Measurements from ENCODE around the gene MPV17. TPM values are rescaled to one million over a fixed set of nuclear protein-coding genes. Genes with fewer than 3 reads are reported as not detected.

Gene MPV17
- total RNA-seq, 1 experiment from 2014 or later: 51.5 TPM

DNA sequence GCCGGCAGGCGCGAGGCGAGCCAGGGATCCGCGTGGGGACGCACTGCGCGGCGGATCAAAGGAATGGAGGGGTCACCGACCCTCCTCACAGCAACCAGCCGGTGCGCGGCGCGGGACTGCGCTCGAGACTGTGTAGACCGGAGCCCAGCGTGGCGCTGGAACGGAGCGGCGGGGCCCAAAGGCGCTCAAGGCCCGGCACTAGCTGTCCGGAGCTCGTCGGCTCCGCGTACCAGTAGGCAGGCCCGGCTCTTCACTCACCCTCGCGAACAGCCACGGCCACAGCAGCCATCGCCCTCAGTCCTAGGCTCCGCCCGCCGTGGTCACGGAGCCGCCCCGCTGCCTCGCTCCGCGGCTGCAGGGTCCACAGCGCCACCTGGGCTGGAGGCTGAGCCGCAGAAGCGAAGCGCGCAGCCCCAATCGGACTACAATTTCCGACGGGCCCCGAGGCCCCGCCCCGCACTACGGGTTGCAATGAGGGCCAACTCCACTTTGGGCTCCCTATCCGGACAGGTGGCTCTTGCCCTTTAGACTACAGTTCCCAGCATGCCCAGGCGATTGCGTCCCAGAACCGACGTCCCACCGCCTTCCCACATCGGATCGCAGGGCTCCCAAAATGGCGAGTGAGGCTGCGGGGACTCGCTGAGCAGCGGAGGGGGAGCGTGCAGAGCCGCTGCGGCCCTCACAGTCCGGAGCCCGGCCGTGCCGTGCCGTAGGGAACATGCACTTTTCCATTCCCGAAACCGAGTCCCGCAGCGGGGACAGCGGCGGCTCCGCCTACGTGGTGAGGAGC lies 47.3 kb upstream of the MPV17 start, which contains the start of the genes EIF2B4 and SNX17 (continued):
- no peak for TF ChIP-seq HMGA2 (CRISPR knock-in tag; IDR thresholded peaks at IDR 0.05)
- no peak for TF ChIP-seq PRRX2 (CRISPR knock-in tag; IDR thresholded peaks at IDR 0.05)
- TF ChIP-seq ZNF423 (CRISPR knock-in tag; IDR thresholded peaks at IDR 0.05): no peak
- TF ChIP-seq, protein P1, sequence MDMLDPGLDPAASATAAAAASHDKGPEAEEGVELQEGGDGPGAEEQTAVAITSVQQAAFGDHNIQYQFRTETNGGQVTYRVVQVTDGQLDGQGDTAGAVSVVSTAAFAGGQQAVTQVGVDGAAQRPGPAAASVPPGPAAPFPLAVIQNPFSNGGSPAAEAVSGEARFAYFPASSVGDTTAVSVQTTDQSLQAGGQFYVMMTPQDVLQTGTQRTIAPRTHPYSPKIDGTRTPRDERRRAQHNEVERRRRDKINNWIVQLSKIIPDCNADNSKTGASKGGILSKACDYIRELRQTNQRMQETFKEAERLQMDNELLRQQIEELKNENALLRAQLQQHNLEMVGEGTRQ (CRISPR knock-in tag; IDR thresholded peaks at IDR 0.05): peak; percentile 59
- TF ChIP-seq, protein P2, sequence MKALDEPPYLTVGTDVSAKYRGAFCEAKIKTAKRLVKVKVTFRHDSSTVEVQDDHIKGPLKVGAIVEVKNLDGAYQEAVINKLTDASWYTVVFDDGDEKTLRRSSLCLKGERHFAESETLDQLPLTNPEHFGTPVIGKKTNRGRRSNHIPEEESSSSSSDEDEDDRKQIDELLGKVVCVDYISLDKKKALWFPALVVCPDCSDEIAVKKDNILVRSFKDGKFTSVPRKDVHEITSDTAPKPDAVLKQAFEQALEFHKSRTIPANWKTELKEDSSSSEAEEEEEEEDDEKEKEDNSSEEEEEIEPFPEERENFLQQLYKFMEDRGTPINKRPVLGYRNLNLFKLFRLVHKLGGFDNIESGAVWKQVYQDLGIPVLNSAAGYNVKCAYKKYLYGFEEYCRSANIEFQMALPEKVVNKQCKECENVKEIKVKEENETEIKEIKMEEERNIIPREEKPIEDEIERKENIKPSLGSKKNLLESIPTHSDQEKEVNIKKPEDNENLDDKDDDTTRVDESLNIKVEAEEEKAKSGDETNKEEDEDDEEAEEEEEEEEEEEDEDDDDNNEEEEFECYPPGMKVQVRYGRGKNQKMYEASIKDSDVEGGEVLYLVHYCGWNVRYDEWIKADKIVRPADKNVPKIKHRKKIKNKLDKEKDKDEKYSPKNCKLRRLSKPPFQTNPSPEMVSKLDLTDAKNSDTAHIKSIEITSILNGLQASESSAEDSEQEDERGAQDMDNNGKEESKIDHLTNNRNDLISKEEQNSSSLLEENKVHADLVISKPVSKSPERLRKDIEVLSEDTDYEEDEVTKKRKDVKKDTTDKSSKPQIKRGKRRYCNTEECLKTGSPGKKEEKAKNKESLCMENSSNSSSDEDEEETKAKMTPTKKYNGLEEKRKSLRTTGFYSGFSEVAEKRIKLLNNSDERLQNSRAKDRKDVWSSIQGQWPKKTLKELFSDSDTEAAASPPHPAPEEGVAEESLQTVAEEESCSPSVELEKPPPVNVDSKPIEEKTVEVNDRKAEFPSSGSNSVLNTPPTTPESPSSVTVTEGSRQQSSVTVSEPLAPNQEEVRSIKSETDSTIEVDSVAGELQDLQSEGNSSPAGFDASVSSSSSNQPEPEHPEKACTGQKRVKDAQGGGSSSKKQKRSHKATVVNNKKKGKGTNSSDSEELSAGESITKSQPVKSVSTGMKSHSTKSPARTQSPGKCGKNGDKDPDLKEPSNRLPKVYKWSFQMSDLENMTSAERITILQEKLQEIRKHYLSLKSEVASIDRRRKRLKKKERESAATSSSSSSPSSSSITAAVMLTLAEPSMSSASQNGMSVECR (CRISPR knock-in tag; IDR thresholded peaks at IDR 0.05; ENCODE audit: borderline replicate concordance): no peak; the same call in 1 of the 2 replicates
- no peak for TF ChIP-seq ZNF416 (CRISPR knock-in tag; IDR thresholded peaks at IDR 0.05)
- TF ChIP-seq, protein P3, sequence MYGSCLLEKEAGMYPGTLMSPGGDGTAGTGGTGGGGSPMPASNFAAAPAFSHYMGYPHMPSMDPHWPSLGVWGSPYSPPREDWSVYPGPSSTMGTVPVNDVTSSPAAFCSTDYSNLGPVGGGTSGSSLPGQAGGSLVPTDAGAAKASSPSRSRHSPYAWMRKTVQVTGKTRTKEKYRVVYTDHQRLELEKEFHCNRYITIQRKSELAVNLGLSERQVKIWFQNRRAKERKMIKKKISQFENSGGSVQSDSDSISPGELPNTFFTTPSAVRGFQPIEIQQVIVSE (CRISPR knock-in tag; IDR thresholded peaks at IDR 0.05; ENCODE audit: borderline replicate concordance): no peak
- TF ChIP-seq FOXP1 (CRISPR knock-in tag; IDR thresholded peaks at IDR 0.05; ENCODE audit: borderline replicate concordance): peak; percentile 93; the same call in 1 of the 2 replicates
- TF ChIP-seq, protein P4, sequence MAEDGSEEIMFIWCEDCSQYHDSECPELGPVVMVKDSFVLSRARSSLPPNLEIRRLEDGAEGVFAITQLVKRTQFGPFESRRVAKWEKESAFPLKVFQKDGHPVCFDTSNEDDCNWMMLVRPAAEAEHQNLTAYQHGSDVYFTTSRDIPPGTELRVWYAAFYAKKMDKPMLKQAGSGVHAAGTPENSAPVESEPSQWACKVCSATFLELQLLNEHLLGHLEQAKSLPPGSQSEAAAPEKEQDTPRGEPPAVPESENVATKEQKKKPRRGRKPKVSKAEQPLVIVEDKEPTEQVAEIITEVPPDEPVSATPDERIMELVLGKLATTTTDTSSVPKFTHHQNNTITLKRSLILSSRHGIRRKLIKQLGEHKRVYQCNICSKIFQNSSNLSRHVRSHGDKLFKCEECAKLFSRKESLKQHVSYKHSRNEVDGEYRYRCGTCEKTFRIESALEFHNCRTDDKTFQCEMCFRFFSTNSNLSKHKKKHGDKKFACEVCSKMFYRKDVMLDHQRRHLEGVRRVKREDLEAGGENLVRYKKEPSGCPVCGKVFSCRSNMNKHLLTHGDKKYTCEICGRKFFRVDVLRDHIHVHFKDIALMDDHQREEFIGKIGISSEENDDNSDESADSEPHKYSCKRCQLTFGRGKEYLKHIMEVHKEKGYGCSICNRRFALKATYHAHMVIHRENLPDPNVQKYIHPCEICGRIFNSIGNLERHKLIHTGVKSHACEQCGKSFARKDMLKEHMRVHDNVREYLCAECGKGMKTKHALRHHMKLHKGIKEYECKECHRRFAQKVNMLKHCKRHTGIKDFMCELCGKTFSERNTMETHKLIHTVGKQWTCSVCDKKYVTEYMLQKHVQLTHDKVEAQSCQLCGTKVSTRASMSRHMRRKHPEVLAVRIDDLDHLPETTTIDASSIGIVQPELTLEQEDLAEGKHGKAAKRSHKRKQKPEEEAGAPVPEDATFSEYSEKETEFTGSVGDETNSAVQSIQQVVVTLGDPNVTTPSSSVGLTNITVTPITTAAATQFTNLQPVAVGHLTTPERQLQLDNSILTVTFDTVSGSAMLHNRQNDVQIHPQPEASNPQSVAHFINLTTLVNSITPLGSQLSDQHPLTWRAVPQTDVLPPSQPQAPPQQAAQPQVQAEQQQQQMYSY (CRISPR knock-in tag; IDR thresholded peaks at IDR 0.05): 0 out of 2 replicates have a peak, but pooled peaks have one; percentile 19
- no peak for TF ChIP-seq ZNF671 (CRISPR knock-in tag; IDR thresholded peaks at IDR 0.05)
- TF ChIP-seq, protein P5, sequence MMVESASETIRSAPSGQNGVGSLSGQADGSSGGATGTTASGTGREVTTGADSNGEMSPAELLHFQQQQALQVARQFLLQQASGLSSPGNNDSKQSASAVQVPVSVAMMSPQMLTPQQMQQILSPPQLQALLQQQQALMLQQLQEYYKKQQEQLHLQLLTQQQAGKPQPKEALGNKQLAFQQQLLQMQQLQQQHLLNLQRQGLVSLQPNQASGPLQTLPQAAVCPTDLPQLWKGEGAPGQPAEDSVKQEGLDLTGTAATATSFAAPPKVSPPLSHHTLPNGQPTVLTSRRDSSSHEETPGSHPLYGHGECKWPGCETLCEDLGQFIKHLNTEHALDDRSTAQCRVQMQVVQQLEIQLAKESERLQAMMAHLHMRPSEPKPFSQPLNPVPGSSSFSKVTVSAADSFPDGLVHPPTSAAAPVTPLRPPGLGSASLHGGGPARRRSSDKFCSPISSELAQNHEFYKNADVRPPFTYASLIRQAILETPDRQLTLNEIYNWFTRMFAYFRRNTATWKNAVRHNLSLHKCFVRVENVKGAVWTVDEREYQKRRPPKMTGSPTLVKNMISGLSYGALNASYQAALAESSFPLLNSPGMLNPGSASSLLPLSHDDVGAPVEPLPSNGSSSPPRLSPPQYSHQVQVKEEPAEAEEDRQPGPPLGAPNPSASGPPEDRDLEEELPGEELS (CRISPR knock-in tag; IDR thresholded peaks at IDR 0.05): peak; percentile 14; the same call in 1 of the 2 replicates
- TF ChIP-seq MXD4 (CRISPR knock-in tag; IDR thresholded peaks at IDR 0.05; ENCODE audit: borderline replicate concordance): no peak
- TF ChIP-seq, protein P6, sequence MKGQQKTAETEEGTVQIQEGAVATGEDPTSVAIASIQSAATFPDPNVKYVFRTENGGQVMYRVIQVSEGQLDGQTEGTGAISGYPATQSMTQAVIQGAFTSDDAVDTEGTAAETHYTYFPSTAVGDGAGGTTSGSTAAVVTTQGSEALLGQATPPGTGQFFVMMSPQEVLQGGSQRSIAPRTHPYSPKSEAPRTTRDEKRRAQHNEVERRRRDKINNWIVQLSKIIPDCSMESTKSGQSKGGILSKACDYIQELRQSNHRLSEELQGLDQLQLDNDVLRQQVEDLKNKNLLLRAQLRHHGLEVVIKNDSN (CRISPR knock-in tag; IDR thresholded peaks at IDR 0.05): peak; percentile 30
- no peak for TF ChIP-seq NR1H2 (CRISPR knock-in tag; IDR thresholded peaks at IDR 0.05)
- TF ChIP-seq NFATC4 (CRISPR knock-in tag; IDR thresholded peaks at IDR 0.05): no peak
- TF ChIP-seq ZBTB21 (CRISPR knock-in tag; IDR thresholded peaks at IDR 0.05; ENCODE audit: borderline replicate concordance): peak; percentile 8; the same call in 1 of the 2 replicates
- TF ChIP-seq, protein P7, sequence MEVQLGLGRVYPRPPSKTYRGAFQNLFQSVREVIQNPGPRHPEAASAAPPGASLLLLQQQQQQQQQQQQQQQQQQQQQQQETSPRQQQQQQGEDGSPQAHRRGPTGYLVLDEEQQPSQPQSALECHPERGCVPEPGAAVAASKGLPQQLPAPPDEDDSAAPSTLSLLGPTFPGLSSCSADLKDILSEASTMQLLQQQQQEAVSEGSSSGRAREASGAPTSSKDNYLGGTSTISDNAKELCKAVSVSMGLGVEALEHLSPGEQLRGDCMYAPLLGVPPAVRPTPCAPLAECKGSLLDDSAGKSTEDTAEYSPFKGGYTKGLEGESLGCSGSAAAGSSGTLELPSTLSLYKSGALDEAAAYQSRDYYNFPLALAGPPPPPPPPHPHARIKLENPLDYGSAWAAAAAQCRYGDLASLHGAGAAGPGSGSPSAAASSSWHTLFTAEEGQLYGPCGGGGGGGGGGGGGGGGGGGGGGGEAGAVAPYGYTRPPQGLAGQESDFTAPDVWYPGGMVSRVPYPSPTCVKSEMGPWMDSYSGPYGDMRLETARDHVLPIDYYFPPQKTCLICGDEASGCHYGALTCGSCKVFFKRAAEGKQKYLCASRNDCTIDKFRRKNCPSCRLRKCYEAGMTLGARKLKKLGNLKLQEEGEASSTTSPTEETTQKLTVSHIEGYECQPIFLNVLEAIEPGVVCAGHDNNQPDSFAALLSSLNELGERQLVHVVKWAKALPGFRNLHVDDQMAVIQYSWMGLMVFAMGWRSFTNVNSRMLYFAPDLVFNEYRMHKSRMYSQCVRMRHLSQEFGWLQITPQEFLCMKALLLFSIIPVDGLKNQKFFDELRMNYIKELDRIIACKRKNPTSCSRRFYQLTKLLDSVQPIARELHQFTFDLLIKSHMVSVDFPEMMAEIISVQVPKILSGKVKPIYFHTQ (CRISPR knock-in tag; IDR thresholded peaks at IDR 0.05): no peak
- peak; percentile 83; the same call in 1 of the 2 replicates for TF ChIP-seq CREM (CRISPR knock-in tag; IDR thresholded peaks at IDR 0.05)
- TF ChIP-seq, protein P8, sequence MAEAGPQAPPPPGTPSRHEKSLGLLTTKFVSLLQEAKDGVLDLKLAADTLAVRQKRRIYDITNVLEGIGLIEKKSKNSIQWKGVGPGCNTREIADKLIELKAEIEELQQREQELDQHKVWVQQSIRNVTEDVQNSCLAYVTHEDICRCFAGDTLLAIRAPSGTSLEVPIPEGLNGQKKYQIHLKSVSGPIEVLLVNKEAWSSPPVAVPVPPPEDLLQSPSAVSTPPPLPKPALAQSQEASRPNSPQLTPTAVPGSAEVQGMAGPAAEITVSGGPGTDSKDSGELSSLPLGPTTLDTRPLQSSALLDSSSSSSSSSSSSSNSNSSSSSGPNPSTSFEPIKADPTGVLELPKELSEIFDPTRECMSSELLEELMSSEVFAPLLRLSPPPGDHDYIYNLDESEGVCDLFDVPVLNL (CRISPR knock-in tag; IDR thresholded peaks at IDR 0.05; ENCODE audit: borderline replicate concordance, low read depth): peak; percentile 57; the same call in 1 of the 2 replicates
